HG03342 (cell line): ENCODE data around the gene MEPE.

ENCODE experiments used
- ATAC-seq: cut with Tn5 transposase; IDR thresholded peaks from one replicate; pipeline ENCODE4 v1.9.1; 2021; ENCODE audit warnings: mild to moderate bottlenecking, moderate library complexity; ENCODE audit not compliant: unreplicated experiment

MEPE gene

DNA sequence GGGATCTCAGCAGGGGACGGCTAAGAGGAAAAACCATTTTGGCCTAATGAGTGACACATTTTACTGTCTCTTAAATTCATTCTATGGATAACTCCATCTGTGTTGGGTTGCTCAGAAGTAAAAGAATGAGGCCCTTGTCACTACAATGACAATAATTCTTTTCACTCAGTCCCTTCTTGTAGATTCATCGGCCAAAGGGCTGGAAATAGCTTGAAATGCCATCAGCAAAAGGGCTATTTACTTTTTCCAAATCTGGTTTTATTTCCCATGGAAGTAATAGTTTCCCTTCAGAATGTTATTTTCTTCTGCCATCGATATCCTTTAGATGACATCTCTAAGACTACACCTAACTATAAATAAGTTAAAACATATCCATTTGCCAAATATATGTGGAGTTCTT is 7.4 kb downstream of the MEPE start:
- ATAC-seq = no peak

GRCh38 chr4:87843936-87844335 is 11.2 kb downstream of the MEPE start:
- ATAC-seq = no peak

DNA sequence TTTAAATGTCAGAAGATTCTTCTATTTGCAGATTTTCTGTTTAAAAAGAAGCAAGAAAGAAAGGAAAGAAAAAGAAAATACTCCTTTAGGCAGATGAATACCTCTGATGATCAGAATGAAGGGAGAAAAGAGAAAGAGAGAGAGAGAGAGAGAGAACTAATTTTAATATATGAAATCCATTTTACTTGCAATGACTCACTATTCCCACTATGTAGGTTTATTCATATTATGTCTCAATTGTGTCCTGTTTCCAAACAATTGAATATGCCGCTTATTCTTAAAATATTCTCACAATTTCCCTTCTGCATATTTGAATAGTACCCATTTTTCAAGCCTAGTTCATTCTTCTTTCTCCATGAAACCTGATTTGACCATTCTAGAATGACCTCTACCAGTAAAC is 11.7 kb downstream of the MEPE start:
- no peak for ATAC-seq

DNA sequence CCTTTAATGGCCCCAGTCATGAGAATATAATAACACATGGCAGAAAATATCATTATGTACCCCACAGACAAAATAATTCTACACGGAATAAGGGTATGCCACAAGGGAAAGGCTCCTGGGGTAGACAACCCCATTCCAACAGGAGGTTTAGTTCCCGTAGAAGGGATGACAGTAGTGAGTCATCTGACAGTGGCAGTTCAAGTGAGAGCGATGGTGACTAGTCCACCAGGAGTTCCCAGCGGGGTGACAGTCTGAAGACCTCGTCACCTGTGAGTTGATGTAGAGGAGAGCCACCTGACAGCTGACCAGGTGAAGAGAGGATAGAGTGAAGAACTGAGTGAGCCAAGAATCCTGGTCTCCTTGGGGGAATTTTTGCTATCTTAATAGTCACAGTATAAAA is 13.5 kb downstream of the MEPE start:
- ATAC-seq = no peak

GRCh38 chr4:87848622-87849351 is 16.0 kb downstream of the MEPE start:
- ATAC-seq = peak; percentile 91

GRCh38 chr4:87849612-87850011 is 16.8 kb downstream of the MEPE start:
- no peak for ATAC-seq

DNA sequence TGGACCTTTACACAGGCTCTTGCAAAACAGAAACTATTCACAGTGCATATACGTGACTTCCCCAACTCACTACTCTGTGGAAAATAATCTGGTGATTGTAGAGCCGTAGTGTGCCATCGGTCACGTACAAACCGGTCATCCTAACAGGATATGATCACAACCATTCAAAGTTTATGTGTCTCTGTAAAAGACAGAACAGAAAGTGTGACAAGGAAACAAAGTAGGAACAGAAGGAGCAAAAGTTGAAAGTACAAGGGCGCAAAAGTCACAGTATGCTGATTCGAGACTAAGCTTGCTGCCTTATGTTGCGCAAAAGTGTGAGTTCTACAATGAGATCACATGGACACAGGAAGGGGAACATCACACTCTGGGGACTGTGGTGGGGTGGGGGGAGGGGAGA is 18.6 kb downstream of the MEPE start:
- no peak for ATAC-seq

- no peak for ATAC-seq
Measured at GRCh38 chr4:87851953-87852352, 19.2 kb downstream of the MEPE start.

DNA sequence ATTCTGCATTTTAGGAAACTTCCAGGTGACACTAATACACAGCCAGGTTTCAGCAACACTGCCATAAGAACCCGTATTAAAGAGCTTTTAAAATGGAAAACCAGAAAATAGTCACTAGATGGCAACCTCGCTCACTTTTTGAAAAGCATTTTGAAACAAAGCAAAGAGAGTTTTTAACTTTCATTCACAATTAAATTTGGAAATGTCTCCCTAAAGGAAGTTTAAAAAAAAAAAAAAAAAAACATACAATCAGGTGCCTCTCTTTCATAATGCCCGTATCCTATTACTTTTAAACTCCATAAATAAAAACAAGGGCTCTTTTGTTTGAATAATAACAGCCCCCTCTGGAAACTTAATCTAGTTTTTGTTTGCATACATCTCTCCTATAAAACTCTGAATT is 20.3 kb downstream of the MEPE start:
- ATAC-seq = no peak

GRCh38 chr4:87853891-87854290 is 21.1 kb downstream of the MEPE start:
- ATAC-seq = no peak

- no peak for ATAC-seq
Measured at GRCh38 chr4:87855559-87855958, 22.8 kb downstream of the MEPE start.

GRCh38 chr4:87856816-87857215 is 24.0 kb downstream of the MEPE start:
- no peak for ATAC-seq

DNA sequence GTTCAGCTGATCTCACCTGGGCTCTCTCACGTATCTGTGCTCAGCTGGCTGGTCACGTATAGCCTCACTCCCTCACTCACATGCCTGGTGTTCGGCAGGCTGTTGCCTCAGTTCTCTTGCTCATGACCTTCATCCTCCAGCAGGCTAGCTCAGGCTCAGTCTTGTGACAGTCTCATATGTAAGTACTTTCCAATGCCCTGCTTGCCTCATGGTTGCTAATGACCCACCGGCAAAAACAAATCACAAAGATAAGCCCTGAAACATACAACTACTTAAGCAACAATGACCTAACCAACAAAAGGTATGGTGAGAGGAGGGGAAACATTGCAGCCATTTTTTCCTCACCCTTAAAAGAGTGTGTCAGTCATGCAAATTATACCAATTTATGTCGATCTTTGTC is 25.0 kb downstream of the MEPE start:
- ATAC-seq = no peak

- ATAC-seq = no peak
Measured at GRCh38 chr4:87862236-87862635, 29.5 kb downstream of the MEPE start.

DNA sequence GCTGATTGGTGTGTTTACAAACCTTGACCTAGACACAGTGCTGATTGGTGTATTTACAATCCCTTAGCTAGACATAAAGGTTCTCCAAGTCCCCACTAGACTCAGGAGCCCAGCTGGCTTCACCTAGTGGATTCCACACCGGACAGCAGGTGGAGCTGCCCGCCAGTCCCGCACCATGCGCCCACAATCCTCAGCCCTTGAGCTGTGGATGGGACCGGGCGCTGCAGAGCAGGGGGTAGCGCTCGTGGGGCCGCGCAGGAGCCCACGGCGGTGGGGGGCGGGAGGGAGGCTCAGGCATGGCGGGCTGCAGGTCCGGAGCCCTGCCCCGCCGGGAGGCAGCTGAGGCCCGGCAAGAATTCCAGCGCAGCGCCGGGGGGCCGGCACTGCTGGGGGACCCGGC is 30.7 kb downstream of the MEPE start:
- ATAC-seq = no peak

- ATAC-seq = no peak
Measured at GRCh38 chr4:87864321-87864720, 31.6 kb downstream of the MEPE start.

DNA sequence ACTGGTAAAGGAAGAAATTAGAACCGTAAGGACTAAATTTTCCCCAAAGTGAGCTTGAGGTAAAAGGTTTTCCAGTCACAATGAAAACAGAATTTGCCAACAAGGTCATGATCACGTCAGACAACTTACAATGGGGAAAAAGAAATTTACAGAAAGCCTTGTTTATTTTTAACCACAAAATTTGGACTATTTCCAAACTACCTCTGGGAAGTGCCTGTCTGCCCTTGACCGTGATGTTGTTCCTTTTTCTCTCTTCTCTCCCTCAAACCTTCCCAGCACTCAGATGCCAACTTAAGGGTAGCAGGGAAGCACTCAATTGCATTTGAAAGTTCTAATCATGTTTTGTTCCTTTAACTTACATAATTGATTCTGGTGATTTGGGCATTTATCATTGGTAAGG is 32.5 kb downstream of the MEPE start:
- no peak for ATAC-seq

DNA sequence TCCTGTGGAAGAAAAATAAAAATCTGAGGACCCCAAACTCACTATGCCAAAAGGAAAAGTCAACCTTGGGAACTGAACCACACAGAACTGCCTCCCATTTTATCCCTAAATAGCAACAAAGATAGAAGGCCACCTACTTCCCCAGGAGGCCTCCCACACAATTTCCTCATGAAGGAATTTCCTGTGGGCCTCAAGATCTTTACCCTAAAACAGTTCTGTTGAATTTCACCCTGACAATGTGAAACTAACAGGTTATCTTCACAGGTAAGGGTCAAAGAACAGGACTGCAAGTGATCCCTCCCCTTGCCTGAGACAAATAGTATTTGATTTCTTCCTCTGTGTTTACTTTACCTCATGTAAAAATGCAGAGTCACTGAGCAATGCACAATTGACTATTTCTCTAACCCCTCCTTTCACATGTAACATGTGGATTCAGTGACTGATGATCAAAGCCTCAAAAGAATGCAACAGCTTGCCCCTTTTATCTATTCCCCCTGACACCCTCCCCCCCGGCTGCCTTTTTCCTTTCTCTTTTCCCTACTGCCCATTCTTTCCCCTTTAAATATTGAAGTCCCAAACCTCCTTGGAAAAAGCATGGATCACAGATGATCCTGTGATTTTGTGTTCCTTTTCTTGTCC is 33.3 kb downstream of the MEPE start:
- no peak for ATAC-seq

GRCh38 chr4:87868522-87868921 is 35.8 kb downstream of the MEPE start:
- ATAC-seq = no peak

GRCh38 chr4:87872028-87872427 is 39.3 kb downstream of the MEPE start:
- ATAC-seq = no peak

GRCh38 chr4:87875191-87875590 is 42.4 kb downstream of the MEPE start:
- no peak for ATAC-seq

GRCh38 chr4:87880106-87880505 is 47.3 kb downstream of the MEPE start:
- ATAC-seq = no peak

DNA sequence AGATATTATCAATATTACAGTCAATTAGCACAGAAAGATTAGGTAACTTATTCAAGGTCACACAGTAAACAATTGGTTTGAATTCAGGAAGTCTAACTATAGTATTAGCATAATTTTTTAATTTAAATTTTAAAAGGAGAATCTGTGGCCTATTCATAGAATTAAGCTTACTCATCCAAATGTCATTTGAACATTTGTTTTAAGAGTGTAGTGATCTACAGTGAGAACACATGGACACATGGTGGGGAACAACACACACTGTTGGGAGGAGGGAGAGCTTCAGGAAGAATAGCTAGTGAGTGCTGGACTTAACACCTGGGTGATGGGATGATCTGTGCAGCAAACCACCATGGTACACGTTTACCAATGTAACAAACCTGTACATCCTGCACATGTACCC is 48.3 kb downstream of the MEPE start:
- ATAC-seq = no peak
